GM12891 (cell line): ENCODE measurements around the gene TRAF1.
A peak's percentile ranks its signal among the peaks of the same experiment; 100 is the strongest.

Experiments used
- DNase-seq: peaks from one replicate; pipeline ENCODE4 v3.0.0; 2011; ENCODE audit warnings: low spot score; ENCODE audit not compliant: insufficient read length
- FAIRE-seq: peaks from 2 replicates; lab custom pipeline; 2011; peaks lifted over from hg19 to GRCh38; lab: Jason Lieb, UNC
- PAX5 ChIP-seq: IDR thresholded peaks from 2 replicates; pipeline ENCODE4 v1.6.1; 2011; ENCODE audit warnings: low read length, moderate library complexity, mild to moderate bottlenecking; ENCODE audit not compliant: insufficient read depth, severe bottlenecking
- POLR2A ChIP-seq: IDR thresholded peaks from 2 replicates; pipeline ENCODE4 v1.6.1; 2011; ENCODE audit warnings: low read depth, low read length, control low read depth
- POLR2AphosphoS5 ChIP-seq: IDR thresholded peaks from 2 replicates; pipeline ENCODE4 v1.6.1; 2011; ENCODE audit warnings: low read depth, low read length, control low read depth
- POU2F2 ChIP-seq: IDR thresholded peaks from 2 replicates; pipeline ENCODE4 v1.6.1; 2011; ENCODE audit warnings: low read depth, mild to moderate bottlenecking, control low read depth, low read length, moderate library complexity
- SPI1 ChIP-seq: IDR thresholded peaks from 2 replicates; pipeline ENCODE4 v1.6.1; 2011; ENCODE audit warnings: low read depth, low read length, control low read depth
- TAF1 ChIP-seq: IDR thresholded peaks from 2 replicates; pipeline ENCODE4 v1.6.1; 2011; ENCODE audit warnings: low read depth, low read length, control low read depth

TRAF1 gene

DNA sequence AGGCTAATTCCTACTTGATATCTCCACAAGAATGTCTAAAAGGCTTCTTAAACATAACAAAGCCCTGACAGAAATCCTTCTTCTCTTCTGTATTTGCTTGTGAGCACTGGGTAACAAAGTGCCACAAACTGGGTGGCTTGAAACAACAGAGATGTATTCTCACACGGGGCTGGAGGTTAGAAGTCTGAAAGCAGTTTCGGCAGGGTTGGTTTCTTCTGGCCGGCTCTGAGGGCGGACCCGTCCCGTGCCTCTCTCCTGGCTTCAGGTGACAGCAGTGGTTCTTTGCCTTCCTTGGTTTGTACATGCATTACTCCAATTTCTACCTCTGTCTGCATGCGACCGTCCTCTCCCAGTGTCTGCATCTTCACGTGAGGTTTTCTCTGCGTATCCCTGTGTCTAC lies 14.0 kb upstream of the TRAF1 start:
- TF ChIP-seq PAX5 (no peak), POLR2AphosphoS5 (no peak), POLR2A (no peak), TAF1 (no peak), POU2F2 (no peak), SPI1 (no peak)
- DNase-seq (no peak), FAIRE-seq (no peak)

DNA sequence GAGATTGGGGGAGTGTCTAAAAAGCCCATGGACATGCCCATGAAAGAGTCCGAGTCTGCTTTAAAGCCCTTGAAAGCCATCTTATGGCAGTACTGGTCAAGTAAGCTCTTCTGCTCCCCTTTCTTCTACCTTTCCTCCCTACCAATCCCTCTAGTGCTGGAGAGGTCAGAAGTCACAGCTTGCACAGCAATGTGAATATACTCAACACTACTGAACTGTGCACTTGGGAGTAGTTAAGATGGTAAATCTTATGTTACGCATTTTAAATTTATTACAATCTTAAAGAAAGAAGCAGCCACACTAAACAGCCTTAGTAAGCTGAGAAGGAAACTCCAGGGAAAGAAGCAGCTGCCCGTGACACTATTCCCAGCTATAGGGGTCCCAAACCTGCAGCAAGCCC lies 12.3 kb upstream of the TRAF1 start:
- FAIRE-seq (no peak), DNase-seq (no peak)
- TF ChIP-seq TAF1 = no peak
- no peak for TF ChIP-seq POLR2A
- TF ChIP-seq PAX5 = no peak
- no peak for TF ChIP-seq SPI1
- no peak for TF ChIP-seq POU2F2
- TF ChIP-seq POLR2AphosphoS5 = no peak

DNA sequence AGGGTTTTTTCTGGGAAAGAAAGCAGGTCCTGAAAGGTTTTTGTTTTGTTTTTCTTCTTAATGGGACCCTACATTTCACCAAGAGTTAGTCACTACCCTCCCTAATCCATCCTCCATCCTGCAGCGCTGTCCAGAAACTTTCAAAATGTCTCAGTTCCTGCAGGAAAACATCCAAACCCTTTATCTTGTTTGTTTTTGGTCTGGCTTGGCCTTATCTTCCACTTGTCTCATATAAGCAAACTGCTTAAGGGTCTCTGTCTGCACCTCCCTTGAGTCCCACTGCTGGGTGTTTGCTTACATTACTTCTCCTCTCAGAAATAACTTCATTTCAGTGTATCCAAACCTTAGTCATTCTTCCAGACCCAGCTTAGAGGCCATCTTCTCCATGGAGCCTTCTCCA lies 11.0 kb upstream of the TRAF1 start:
- TF ChIP-seq PAX5 (no peak), POLR2AphosphoS5 (no peak), POLR2A (no peak), POU2F2 (no peak), SPI1 (no peak), TAF1 (no peak)
- FAIRE-seq = no peak
- DNase-seq = no peak

DNA sequence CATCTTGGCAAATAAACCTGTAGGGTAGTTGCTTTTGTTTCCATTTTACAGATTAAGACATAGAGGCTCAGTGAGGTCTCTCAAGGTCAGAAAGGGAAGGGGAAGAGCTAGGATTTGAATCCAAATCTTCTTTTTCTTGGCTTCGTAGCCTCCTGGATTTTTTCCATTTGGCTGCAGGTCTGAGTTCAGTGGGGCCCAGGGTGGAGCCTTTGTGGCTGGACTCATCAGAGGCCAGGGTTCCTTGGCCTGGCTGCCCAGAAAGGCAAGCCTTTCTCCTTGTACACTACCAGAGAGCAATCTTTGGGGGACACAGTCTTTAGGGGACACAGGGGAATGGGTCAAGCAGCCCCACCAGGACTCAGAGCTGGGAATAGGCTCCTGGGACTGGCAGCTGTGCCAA lies 10.5 kb upstream of the TRAF1 start:
- no peak for TF ChIP-seq POU2F2
- TF ChIP-seq POLR2A = no peak
- TF ChIP-seq TAF1 = no peak
- no peak for TF ChIP-seq SPI1
- no peak for TF ChIP-seq PAX5
- TF ChIP-seq POLR2AphosphoS5 = no peak
- no peak for FAIRE-seq
- no peak for DNase-seq

DNA sequence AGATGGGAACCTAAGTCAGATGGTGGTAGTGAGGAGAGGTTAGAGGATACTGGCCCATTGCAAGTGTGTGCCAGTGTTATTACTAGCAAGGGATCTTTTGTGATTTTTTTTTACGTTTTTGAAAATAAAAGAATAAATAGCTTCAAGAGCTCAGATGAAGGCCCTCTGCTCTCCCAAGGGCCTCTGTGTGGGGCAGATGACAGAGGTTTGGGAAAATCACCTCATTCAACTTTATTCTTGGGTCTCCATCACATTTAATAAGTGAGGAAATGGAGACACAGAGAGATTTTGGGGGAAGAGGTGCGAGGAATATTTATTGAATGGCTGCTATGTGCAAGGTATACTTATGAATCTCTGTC lies 10.1 kb upstream of the TRAF1 start:
- FAIRE-seq (no peak), DNase-seq (no peak)
- no peak for TF ChIP-seq PAX5
- TF ChIP-seq POU2F2 = no peak
- TF ChIP-seq POLR2A = no peak
- no peak for TF ChIP-seq POLR2AphosphoS5
- TF ChIP-seq SPI1 = no peak
- TF ChIP-seq TAF1 = no peak

DNA sequence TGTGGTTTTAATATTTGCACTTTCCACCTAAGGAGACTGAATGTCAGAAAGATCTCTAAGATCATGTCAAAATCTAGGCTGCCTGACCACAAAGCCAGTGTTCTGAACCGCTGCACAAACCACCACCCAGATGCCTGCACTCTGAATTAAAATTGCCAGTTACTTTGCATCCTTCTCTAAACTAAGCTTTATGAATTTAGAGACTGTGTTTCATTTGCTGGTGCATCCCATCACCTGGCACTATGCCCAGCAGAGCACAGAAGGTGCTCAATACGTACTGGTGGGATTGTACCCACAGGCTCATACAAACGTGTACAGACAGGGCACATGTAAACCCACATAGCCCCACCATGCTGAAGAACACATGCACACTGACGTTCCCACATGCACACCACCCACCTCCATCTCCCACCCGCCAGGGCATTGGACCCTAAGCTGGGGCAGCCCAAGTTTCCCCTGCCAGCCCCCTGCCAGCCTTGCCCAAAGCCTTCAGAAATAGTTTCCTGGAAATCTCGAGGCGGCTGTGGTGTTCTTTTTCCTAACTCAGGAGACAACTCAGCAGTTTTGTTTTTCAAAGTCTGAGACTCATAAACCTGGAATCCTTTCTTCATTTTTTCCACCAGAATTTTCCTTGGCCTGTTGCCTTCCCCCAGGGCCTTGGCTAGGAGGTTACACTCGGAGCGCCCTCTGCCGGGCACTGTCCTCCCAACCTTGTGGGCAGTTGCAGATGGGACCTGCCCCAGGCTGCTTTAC lies 9.6 kb upstream of the TRAF1 start:
- TF ChIP-seq PAX5 (peak; percentile 58), SPI1 (no peak), POLR2AphosphoS5 (no peak)
- FAIRE-seq (peak; percentile 85), DNase-seq (no peak)

DNA sequence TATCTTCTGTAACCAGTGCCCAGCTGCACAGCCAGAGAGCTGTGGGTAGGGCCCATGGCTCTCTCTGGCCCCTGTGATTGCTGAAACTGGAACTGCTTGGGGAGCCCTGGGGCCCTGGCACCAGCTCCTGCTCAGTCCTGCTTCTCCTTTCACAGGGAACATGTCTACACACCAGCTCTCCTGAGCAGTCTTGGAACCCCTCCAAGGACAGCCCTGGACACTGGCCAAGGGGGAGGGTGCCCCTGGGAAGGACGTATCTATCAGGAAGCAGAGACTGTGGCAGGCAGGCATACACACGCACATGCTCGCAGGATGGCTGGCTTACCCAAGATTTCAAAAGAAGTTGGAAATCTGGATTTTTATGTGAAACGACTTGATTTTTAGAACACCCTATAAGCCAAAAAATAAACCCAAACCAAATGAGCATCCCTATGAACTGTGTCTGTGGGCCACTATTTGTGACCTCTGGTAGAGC lies 8.8 kb upstream of the TRAF1 start:
- DNase-seq (no peak), FAIRE-seq (no peak)
- TF ChIP-seq POU2F2 = no peak
- no peak for TF ChIP-seq POLR2AphosphoS5
- no peak for TF ChIP-seq PAX5
- no peak for TF ChIP-seq TAF1
- TF ChIP-seq SPI1 = no peak
- no peak for TF ChIP-seq POLR2A

DNA sequence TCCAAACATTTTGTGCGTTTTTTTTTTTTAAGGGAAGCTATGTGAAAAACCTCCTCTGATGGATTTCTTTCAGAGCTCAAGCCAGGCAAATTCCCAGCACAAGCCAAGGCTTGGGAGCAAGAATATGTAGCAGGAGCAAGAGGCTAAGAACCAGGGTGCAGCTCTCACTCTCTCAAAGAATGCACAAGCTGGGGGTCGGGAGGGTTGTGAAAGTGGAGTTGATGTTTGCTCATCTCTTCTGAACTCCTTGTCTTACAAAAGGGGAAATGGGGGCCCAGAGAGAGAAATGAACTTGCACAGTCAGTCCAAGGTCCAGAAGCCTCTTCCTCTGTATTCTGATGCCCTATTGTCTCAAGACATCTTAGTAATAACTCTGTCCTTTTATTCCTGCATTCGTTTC lies 7.7 kb upstream of the TRAF1 start:
- TF ChIP-seq PAX5 = no peak
- peak; percentile 91 for TF ChIP-seq SPI1
- TF ChIP-seq POU2F2 = 0 out of 2 replicates have a peak, but pooled peaks have one; percentile 20
- FAIRE-seq (no peak), DNase-seq (no peak)

DNA sequence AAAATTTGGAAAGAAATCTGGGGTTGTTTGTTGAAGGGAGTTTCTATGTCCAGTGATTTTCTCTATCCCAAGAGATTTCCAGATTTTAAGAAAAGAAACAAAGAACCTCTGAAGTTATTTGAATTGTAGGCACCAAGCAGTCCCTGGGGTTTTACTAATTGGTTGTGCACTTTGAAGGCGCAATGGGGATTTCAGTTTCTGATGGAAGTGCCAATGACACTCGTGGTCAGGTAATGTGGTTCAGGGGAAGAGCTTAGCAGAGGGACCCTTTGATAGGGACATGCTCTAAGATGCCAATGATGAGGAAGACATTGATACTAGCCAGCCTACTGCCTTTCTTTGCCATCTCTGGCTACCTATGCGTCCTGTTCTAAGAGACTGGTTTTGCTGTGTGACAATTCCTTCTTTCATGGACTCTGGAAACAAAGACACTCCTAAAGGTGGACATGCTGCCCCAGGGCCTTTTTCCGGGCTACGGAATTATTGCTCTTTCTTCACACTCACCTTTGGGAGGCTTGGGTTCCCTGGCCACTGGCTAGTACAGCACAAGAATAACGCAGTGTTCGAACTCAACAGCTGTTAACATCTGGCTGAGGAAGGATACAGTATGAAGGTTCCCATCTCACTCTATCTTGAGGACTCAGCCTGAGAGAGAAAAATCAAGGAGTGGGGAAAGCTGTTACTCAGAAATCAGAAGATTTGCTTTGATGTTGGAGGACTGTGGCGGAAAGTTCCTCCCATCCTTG lies 6.9 kb upstream of the TRAF1 start:
- DNase-seq = no peak
- TF ChIP-seq TAF1 = no peak
- 0 out of 2 replicates have a peak, but pooled peaks have one; percentile 10 for TF ChIP-seq SPI1
- no peak for TF ChIP-seq POLR2AphosphoS5
- FAIRE-seq = no peak

DNA sequence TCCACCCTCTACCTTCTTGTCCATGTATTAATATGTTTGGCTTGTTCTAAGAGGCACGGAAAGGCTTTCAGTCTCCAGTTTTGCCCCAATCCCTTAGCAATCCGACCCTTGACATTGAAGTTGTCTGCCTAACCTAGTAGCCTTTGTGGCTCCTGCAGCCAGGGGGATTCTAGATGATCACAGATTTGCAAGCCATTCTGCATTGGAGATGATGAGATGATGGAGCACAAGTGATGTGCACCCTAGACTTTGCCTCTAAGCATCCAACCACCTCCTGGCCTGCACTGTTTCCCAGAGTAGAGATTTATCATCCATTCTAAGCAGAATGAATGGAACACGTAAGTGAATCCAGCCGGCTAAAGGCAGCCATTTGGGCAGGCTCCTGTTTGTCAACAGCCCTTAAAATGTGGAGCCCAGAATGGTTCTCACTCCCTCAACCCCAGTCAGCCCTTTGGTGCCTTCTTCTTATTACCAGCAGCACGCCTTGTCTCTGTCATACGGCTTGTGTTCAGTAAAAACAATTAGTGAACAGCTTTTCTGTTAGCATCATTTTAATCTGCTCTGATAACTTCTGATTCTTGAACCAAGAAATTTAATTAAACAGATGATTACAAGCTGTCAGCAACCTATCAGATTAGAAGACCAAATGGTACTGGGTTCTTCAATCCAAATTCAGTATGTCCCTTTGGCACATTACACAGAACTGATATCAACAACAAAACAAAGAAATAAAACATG lies 5.7 kb upstream of the TRAF1 start:
- TF ChIP-seq PAX5 (no peak), POU2F2 (no peak), POLR2A (0 out of 2 replicates have a peak, but pooled peaks have one; percentile 17), POLR2AphosphoS5 (peak; percentile 47; the same call in 1 of the 2 replicates)
- no peak for DNase-seq
- FAIRE-seq = peak; percentile 72
